Endothelial cell of umbilical vein (primary cell): Measurements from ENCODE around the gene SEMA6C. TPM values are rescaled to one million over a fixed set of nuclear protein-coding genes. Genes with fewer than 3 reads are reported as not detected.
A peak's percentile ranks its signal among the peaks of the same experiment; 100 is the strongest.

ENCODE experiments used
- BruUV-seq: library from RNA; stranded (reverse); fragments of 400-500 nt; replicated peaks from 2 replicates; lab custom pipeline; 2021; lab: Mats Ljungman, UMichigan
- CTCF ChIA-PET: fragments of 300-600, 350-600 bp; sonication (Branson Sonifier 250); formaldehyde crosslinking; loops from one replicate; lab custom pipeline; 2021; ENCODE audit warnings: antibody characterized with exemption, inconsistent platforms; lab: Charles Lee
- POLR2A ChIA-PET: fragments of 300-600, 350-600 bp; sonication (Branson Sonifier 250); formaldehyde crosslinking; loops from one replicate; lab custom pipeline; 2021; ENCODE audit warnings: antibody characterized with exemption, inconsistent platforms; lab: Charles Lee
- DNase-seq: peaks from one replicate; pipeline ENCODE4 v3.0.0-alpha.2; 2011; ENCODE audit warnings: low read depth, low spot score
- FAIRE-seq: peaks from 2 replicates; lab custom pipeline; 2011; peaks lifted over from hg19 to GRCh38; lab: Jason Lieb, UNC
- H2AFZ ChIP-seq: 2 replicates; pipeline ENCODE4 v1.6.0; 2012; ENCODE audit warnings: low read depth, low read length, control low read depth, inconsistent platforms
- H3K27ac ChIP-seq: 2 replicates; pipeline ENCODE4 v1.5.1; 2011; ENCODE audit warnings: low read depth, mild to moderate bottlenecking, control low read depth, low read length, moderate library complexity; ENCODE audit not compliant: insufficient read depth
- H3K27me3 ChIP-seq, 2 experiments: 2 replicates each; pipeline versions ENCODE4 v1.6.0 to v1.6.1; 2011; ENCODE audit warnings: low read length in 2 of 2, mixed read lengths in 1 of 2; ENCODE audit not compliant: control insufficient read depth in 2 of 2, insufficient read depth in 2 of 2
- H3K36me3 ChIP-seq, 2 experiments: 2 replicates in 1 of 2; 3 replicates in 1 of 2; pipeline ENCODE4 v1.5.1; 2011; ENCODE audit warnings: low read length in 2 of 2, mild to moderate bottlenecking in 1 of 2, moderate library complexity in 1 of 2; ENCODE audit not compliant: control insufficient read depth in 2 of 2, insufficient read depth in 2 of 2; ENCODE audit errors: extremely low read depth in 1 of 2
- H3K4me1 ChIP-seq: 3 replicates; pipeline ENCODE4 v1.5.1; 2011; ENCODE audit warnings: mild to moderate bottlenecking, low read length; ENCODE audit not compliant: control insufficient read depth, insufficient read depth; ENCODE audit errors: extremely low read depth
- H3K4me2 ChIP-seq: 2 replicates; pipeline ENCODE4 v1.6.1; 2011; ENCODE audit warnings: low read length, control low read depth, mixed read lengths; ENCODE audit not compliant: insufficient read depth
- H3K4me3 ChIP-seq, 3 experiments: fragments of 200-600 bp in 1 of 3; sonication (generic), shearing (Covaris generic) in 1 of 3; replicated peaks in 1 of 3; 2 replicates each; pipeline ENCODE4 v1.5.1; 2011 to 2016; ENCODE audit warnings: control low read depth in 3 of 3, low read length in 3 of 3, mild to moderate bottlenecking in 2 of 3, inconsistent platforms in 1 of 3, low read depth in 1 of 3, moderate library complexity in 1 of 3; ENCODE audit not compliant: insufficient read depth in 1 of 3
- H3K79me2 ChIP-seq: 2 replicates; pipeline ENCODE4 v1.6.0; 2012; ENCODE audit warnings: low read length, inconsistent platforms; ENCODE audit not compliant: control insufficient read depth, insufficient read depth
- H3K9ac ChIP-seq: replicated peaks from 2 replicates; pipeline ENCODE3; 2011; ENCODE audit warnings: low read length, control low read depth; ENCODE audit not compliant: insufficient read depth; ENCODE audit errors: extremely low read depth
- H3K9me1 ChIP-seq: replicated peaks from 3 replicates; pipeline ENCODE4 v1.6.0; 2011; ENCODE audit warnings: mild to moderate bottlenecking, low read length; ENCODE audit not compliant: control insufficient read depth, insufficient read depth; ENCODE audit errors: extremely low read depth
- H3K9me3 ChIP-seq: replicated peaks from 2 replicates; pipeline ENCODE4 v1.5.1; 2012; ENCODE audit warnings: low read length, inconsistent platforms; ENCODE audit not compliant: control insufficient read depth, insufficient read depth
- H4K20me1 ChIP-seq: replicated peaks from 2 replicates; pipeline ENCODE3; 2011; ENCODE audit warnings: mild to moderate bottlenecking, low read length; ENCODE audit not compliant: control insufficient read depth, insufficient read depth; ENCODE audit errors: extremely low read depth
- CTCF ChIP-seq, 2 donors: IDR thresholded peaks; 1 replicate in 1 of 2; 2 replicates in 1 of 2; pipeline ENCODE4 v1.5.1; 2011; ENCODE audit warnings: low read length in 2 of 2, mild to moderate bottlenecking in 2 of 2, moderate library complexity in 2 of 2, control low read depth in 1 of 2, inconsistent platforms in 1 of 2, low read depth in 1 of 2; ENCODE audit not compliant: insufficient read depth in 1 of 2; ENCODE audit errors: extremely low read depth in 1 of 2
- EZH2 ChIP-seq: IDR thresholded peaks from 2 replicates; pipeline ENCODE4 v1.6.1; 2012; ENCODE audit warnings: borderline replicate concordance, low read depth, mild to moderate bottlenecking, moderate library complexity, low read length, inconsistent platforms; ENCODE audit not compliant: severe bottlenecking
- FOS ChIP-seq: IDR thresholded peaks from 2 replicates; pipeline ENCODE4 v1.6.1; 2011; ENCODE audit warnings: mild to moderate bottlenecking, low read length, moderate library complexity, borderline replicate concordance; ENCODE audit not compliant: insufficient read depth
- GATA2 ChIP-seq: IDR thresholded peaks from 2 replicates; pipeline ENCODE4 v1.7.0; 2011; ENCODE audit warnings: low read depth, mild to moderate bottlenecking, moderate library complexity, mixed read lengths, low read length; ENCODE audit not compliant: insufficient read length, insufficient read depth
- JUN ChIP-seq: IDR thresholded peaks from 2 replicates; pipeline ENCODE4 v1.6.1; 2011; ENCODE audit warnings: borderline replicate concordance, low read depth; ENCODE audit not compliant: insufficient read length, insufficient read depth
- MAX ChIP-seq: IDR thresholded peaks from 2 replicates; pipeline ENCODE4 v1.6.1; 2011; ENCODE audit not compliant: insufficient read depth, insufficient read length
- MYC ChIP-seq: IDR thresholded peaks from one replicate; pipeline ENCODE4 v1.6.1; 2011; ENCODE audit warnings: mild to moderate bottlenecking, low read depth, low read length
- POLR2A ChIP-seq: IDR thresholded peaks from 2 replicates; pipeline ENCODE4 v1.6.1; 2012; ENCODE audit warnings: low read depth, mild to moderate bottlenecking, control low read depth, low read length
- POLR2AphosphoS5 ChIP-seq: IDR thresholded peaks from 2 replicates; pipeline ENCODE4 v1.6.1; 2012; ENCODE audit warnings: low read depth, mild to moderate bottlenecking, control low read depth, low read length, moderate library complexity; ENCODE audit not compliant: insufficient read depth
- dilution Hi-C: fragments of 300-500 bp; cut with MboI; formaldehyde crosslinking; loops from one replicate; pipeline ENCODE4 v1.15.0; 2019; ENCODE audit warnings: low sequenced_read_pairs; ENCODE audit not compliant: extremely low pct_ligation_motif_present
- intact Hi-C: fragments of 100-400 bp; cut with micrococcal nuclease; formaldehyde crosslinking; loops from one replicate; pipeline ENCODE4 v1.10.0; 2022
- polyA plus RNA-seq, 4 experiments: library from polyadenylated mRNA; depleted of rRNA in 3 of 4; stranded (reverse) in 3 of 4; unstranded in 1 of 4; fragments of >200 nt; gene quantifications; 2 replicates each; pipeline versions ENCODE4 v1.2.1 to v1.2.3, GENCODE V29; 2011 to 2012; ENCODE audit warnings: missing spikeins in 1 of 4
- total RNA-seq: library from RNA; stranded (reverse); gene quantifications from 2 replicates; pipeline ENCODE4 v1.2.3, GENCODE V29; 2021

SEMA6C gene
- total and polyA plus RNA-seq, 2 donors (not counting 3 experiments of a cell fraction or from before 2014, with no cell fraction given), result 53.0 to 71.9 TPM

- peak; percentile 77 for FAIRE-seq
- no peak overlapping the region for H2AFZ ChIP-seq
- peaks cover 0 to 14% of the 10 kb centered on the region in 2 experiments for H3K36me3 ChIP-seq
- H3K4me2 ChIP-seq, result peak overlapping the region; percentile 96
- H4K20me1 ChIP-seq, result no peaks in the 10 kb centered on the region
- H3K4me1 ChIP-seq, result peaks cover 29% of the 10 kb centered on the region
- H3K9ac ChIP-seq, result no peak overlapping the region
- peak; percentile 49 for DNase-seq
- H3K9me3 ChIP-seq, result no peaks in the 10 kb centered on the region
- intact Hi-C loops (loop anchor here (1.0 to 5.0 kb wide), 2 partner anchors 10 to 167 kb away; no protein-coding TSS in a partner anchor), dilution Hi-C loops (no loop called here)
- TSS peak; percentile 15 for BruUV-seq
- H3K79me2 ChIP-seq, result no peaks in the 10 kb centered on the region
- H3K4me3 ChIP-seq, result peak overlapping the region in 2 of 3 experiments; percentile 49 to 81
- no peaks in the 10 kb centered on the region for H3K9me1 ChIP-seq
- ChIA-PET CTCF (interaction anchor here (0.6 to 3.2 kb wide), 4 partner anchors 11 to 120 kb away, joined by 3 to 30 read pairs (median 4); no protein-coding TSS in a partner anchor), POLR2A (interaction anchor here (1.1 kb wide), 1 partner anchor 45 kb away, joined by 3 read pairs; the partner anchor contains the start of gene VPS72)
- no peaks in the 10 kb centered on the region for H3K27me3 ChIP-seq
- H3K27ac ChIP-seq, result no peak overlapping the region
- no peak for TF ChIP-seq EZH2
- no peak for TF ChIP-seq GATA2
- TF ChIP-seq POLR2AphosphoS5, result no peak
- no peak for TF ChIP-seq MYC
- no peak for TF ChIP-seq POLR2A
- no peak for TF ChIP-seq MAX
- no peak for TF ChIP-seq JUN
- TF ChIP-seq FOS, result no peak
- TF ChIP-seq CTCF (IDR thresholded peaks at IDR 0.05; ENCODE audit: extremely low read depth in 1 of 2, insufficient read depth in 1 of 2, low read depth in 1 of 2, low read length in 2 of 2), result no peak
Measured at GRCh38 chr1:151144474-151145303, 1.7 kb downstream of the SEMA6C start.
